ENCODE data around the gene COL5A1. TPM values are rescaled to one million over a fixed set of nuclear protein-coding genes. Genes with fewer than 3 reads are reported as not detected.

The COL5A1 gene
- total and polyA plus RNA-seq, 2 donors (not counting 1 experiment from before 2014, with no cell fraction given) = 72.8 to 109 TPM

DNA sequence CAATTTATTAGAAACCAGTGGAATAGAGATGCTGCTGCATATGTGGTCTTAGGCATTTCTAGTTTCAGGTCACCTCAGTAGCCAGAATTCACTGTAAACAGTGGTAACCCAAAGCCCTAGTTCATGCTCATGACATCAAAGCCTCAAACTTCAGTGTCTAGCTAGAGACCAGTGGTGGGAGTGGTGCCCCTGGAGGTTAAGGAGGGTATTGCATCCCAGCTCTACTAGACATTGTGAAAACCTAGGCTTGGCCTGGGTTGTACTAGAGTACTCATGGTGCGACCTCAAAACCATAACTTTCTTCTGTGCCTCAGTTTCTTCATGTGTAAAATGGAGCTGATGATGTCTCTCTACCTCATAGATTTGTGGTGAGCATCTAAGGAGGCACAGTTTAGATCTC is 18.8 kb downstream of the COL5A1 start:
- Histone ChIP-seq H3K9ac (ENCODE audit: insufficient read depth, low read length) (no peak overlapping the region), H3K9me3 (ENCODE audit: control insufficient read depth, insufficient read depth, low read depth, low read length) (no peaks in the 10 kb centered on the region), H4K20me1 (ENCODE audit: control insufficient read depth, extremely low read depth, insufficient read depth, low read length) (peaks cover 6% of the 10 kb centered on the region), H3K4me3 (replicated peaks in 1 of 4; ENCODE audit: control extremely low read depth in 1 of 4, insufficient read depth in 1 of 4, low read depth in 3 of 4, low read length in 4 of 4) (no peak overlapping the region), H3K4me2 (ENCODE audit: extremely low read depth, insufficient read depth, low read length) (no peak overlapping the region), H3K27ac (ENCODE audit: insufficient read depth, low read length) (peak overlapping the region; percentile 93), H3K36me3 (ENCODE audit: control insufficient read depth, insufficient read depth, low read length) (peaks cover 1% of the 10 kb centered on the region), H3K79me2 (ENCODE audit: control insufficient read depth, insufficient read depth, low read length) (peaks cover 57% of the 10 kb centered on the region), H3K4me1 (ENCODE audit: control insufficient read depth, extremely low read depth, insufficient read depth, low read length) (peaks cover 33% of the 10 kb centered on the region), H2AFZ (ENCODE audit: low read length) (no peak overlapping the region), H3K27me3 (ENCODE audit: control insufficient read depth, insufficient read depth, low read length) (no peaks in the 10 kb centered on the region)
- TF ChIP-seq, protein P1, sequence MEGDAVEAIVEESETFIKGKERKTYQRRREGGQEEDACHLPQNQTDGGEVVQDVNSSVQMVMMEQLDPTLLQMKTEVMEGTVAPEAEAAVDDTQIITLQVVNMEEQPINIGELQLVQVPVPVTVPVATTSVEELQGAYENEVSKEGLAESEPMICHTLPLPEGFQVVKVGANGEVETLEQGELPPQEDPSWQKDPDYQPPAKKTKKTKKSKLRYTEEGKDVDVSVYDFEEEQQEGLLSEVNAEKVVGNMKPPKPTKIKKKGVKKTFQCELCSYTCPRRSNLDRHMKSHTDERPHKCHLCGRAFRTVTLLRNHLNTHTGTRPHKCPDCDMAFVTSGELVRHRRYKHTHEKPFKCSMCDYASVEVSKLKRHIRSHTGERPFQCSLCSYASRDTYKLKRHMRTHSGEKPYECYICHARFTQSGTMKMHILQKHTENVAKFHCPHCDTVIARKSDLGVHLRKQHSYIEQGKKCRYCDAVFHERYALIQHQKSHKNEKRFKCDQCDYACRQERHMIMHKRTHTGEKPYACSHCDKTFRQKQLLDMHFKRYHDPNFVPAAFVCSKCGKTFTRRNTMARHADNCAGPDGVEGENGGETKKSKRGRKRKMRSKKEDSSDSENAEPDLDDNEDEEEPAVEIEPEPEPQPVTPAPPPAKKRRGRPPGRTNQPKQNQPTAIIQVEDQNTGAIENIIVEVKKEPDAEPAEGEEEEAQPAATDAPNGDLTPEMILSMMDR (conservative IDR thresholded peaks at IDR 0.05 in 1 of 2, IDR thresholded peaks at IDR 0.05 in 1 of 2; ENCODE audit: low read depth in 1 of 2, low read length in 2 of 2) = peak; percentile 74 to 80
- TF ChIP-seq EZH2 (IDR thresholded peaks at IDR 0.05; ENCODE audit: low read length, missing control alignments) = no peak
- DNase-seq (ENCODE audit: low read depth in 2 of 2) = no peak

DNA sequence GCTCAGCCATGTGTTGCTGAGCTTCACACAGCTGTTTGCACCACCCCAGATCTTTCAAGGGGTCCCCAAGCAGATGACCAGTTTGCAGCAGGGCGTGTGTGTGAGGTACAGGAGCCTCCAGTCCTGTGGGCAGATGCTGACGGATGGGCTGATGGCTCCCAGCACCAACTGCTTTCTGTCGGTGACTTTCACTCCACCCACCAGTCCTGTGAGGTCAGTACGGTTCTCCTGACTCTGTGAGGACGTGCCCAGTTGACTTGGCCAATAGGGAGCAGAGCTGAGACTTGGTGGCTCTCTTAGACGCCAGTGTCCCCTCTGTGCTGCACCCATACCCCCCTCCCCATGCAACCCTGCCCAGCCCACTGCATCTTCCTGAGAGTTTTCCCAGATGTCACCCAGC is 19.7 kb downstream of the COL5A1 start:
- H3K9me3 ChIP-seq (ENCODE audit: control insufficient read depth, insufficient read depth, low read depth, low read length) = no peaks in the 10 kb centered on the region
- TF ChIP-seq, protein P1 (conservative IDR thresholded peaks at IDR 0.05 in 1 of 2, IDR thresholded peaks at IDR 0.05 in 1 of 2; ENCODE audit: low read depth in 1 of 2, low read length in 2 of 2) = no peak
- TF ChIP-seq EZH2 (IDR thresholded peaks at IDR 0.05; ENCODE audit: low read length, missing control alignments) = no peak
- H3K4me3 ChIP-seq (replicated peaks in 1 of 4; ENCODE audit: control extremely low read depth in 1 of 4, insufficient read depth in 1 of 4, low read depth in 3 of 4, low read length in 4 of 4) = no peak overlapping the region
- no peak overlapping the region for H3K9ac ChIP-seq (ENCODE audit: insufficient read depth, low read length)
- no peaks in the 10 kb centered on the region for H3K27me3 ChIP-seq (ENCODE audit: control insufficient read depth, insufficient read depth, low read length)
- H3K36me3 ChIP-seq (ENCODE audit: control insufficient read depth, insufficient read depth, low read length) = peaks cover 1% of the 10 kb centered on the region
- no peak overlapping the region for H2AFZ ChIP-seq (ENCODE audit: low read length)
- DNase-seq (ENCODE audit: low read depth in 2 of 2) = no peak
- H3K79me2 ChIP-seq (ENCODE audit: control insufficient read depth, insufficient read depth, low read length) = peaks cover 57% of the 10 kb centered on the region
- peak overlapping the region; percentile 48 for H3K4me2 ChIP-seq (ENCODE audit: extremely low read depth, insufficient read depth, low read length)
- H4K20me1 ChIP-seq (ENCODE audit: control insufficient read depth, extremely low read depth, insufficient read depth, low read length) = peaks cover 6% of the 10 kb centered on the region
- peaks cover 33% of the 10 kb centered on the region for H3K4me1 ChIP-seq (ENCODE audit: control insufficient read depth, extremely low read depth, insufficient read depth, low read length)
- peak overlapping the region; percentile 93 for H3K27ac ChIP-seq (ENCODE audit: insufficient read depth, low read length)

DNA sequence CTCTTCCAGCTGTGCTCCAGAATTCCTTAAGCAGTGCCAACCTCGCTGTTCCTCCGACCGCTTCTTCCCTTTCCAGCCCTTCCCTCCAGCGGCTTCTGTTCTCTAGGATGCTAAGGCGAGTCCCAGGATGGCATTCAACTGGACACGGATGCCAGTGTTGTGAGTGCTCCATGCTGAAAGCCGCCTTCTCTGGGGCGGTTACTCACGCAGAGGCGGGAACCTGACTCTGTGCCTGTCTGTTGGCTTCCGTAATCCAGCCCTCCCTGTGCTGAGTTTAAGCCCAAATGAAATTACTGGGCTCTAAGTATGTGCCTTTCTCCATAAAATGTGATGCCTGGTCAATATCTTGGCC is 20.2 kb downstream of the COL5A1 start:
- Histone ChIP-seq H3K27me3 (ENCODE audit: control insufficient read depth, insufficient read depth, low read length) (no peaks in the 10 kb centered on the region), H3K27ac (ENCODE audit: insufficient read depth, low read length) (peak overlapping the region; percentile 93), H3K9me3 (ENCODE audit: control insufficient read depth, insufficient read depth, low read depth, low read length) (no peaks in the 10 kb centered on the region), H2AFZ (ENCODE audit: low read length) (no peak overlapping the region), H3K9ac (ENCODE audit: insufficient read depth, low read length) (no peak overlapping the region), H3K4me2 (ENCODE audit: extremely low read depth, insufficient read depth, low read length) (peak overlapping the region; percentile 48), H4K20me1 (ENCODE audit: control insufficient read depth, extremely low read depth, insufficient read depth, low read length) (peaks cover 3% of the 10 kb centered on the region), H3K79me2 (ENCODE audit: control insufficient read depth, insufficient read depth, low read length) (peaks cover 56% of the 10 kb centered on the region), H3K4me1 (ENCODE audit: control insufficient read depth, extremely low read depth, insufficient read depth, low read length) (peaks cover 38% of the 10 kb centered on the region), H3K36me3 (ENCODE audit: control insufficient read depth, insufficient read depth, low read length) (peaks cover 1% of the 10 kb centered on the region), H3K4me3 (replicated peaks in 1 of 4; ENCODE audit: control extremely low read depth in 1 of 4, insufficient read depth in 1 of 4, low read depth in 3 of 4, low read length in 4 of 4) (no peak overlapping the region)
- TF ChIP-seq, protein P1 (conservative IDR thresholded peaks at IDR 0.05 in 1 of 2, IDR thresholded peaks at IDR 0.05 in 1 of 2; ENCODE audit: low read depth in 1 of 2, low read length in 2 of 2) = no peak
- TF ChIP-seq EZH2 (IDR thresholded peaks at IDR 0.05; ENCODE audit: low read length, missing control alignments) = no peak
- DNase-seq (ENCODE audit: low read depth in 2 of 2) = peak in 1 of 2 donors; percentile 86

Data from fibroblast of lung (primary cell).